Measurements from ENCODE around the gene EIF2AK3. TPM values are rescaled to one million over a fixed set of nuclear protein-coding genes. Genes with fewer than 3 reads are reported as not detected.

The EIF2AK3 gene
- total RNA-seq, 2 experiments from 2014 or later = 14.2 to 15.5 TPM

DNA sequence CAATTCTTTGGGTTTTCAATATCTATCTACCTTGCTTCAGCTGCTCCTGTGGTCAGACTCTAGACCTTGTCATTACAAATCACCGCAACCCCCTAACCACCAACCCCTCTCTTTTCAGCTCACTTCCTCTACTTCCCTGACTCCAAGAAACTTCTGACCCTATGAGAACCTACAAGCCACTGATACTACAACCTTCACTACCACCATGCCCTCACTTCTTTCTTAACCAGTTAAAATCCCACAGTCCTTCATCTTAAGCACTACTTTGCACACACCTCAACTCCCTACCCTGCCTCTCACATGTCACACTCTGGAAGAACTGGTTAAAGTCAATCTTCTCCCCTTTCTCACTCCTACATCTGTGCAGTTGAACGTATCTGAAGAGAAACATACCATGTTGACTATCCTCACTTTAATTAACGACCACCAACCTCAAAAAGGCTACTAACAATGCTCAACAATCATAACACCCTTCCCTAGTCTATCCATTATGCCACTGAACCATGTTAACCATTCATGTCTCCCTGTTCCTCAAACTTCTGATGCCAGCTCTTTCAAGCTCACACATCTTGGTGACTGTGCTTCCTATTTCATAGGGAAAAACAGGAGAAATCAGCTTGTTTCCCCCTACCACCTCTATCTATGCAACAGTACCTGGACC, 12.6 kb downstream of the EIF2AK3 start:
- intact Hi-C loops (cut with micrococcal nuclease) = no loop called here
- Mint-ChIP-seq H3K9me3 (no peaks in the 10 kb centered on the region), H3K27me3 (no peaks in the 10 kb centered on the region), H3K36me3 (peaks cover 2% of the 10 kb centered on the region), H3K4me1 (ENCODE audit: low read depth) (peaks cover 11% of the 10 kb centered on the region), H3K27ac (no peak overlapping the region), H3K4me3 (no peak overlapping the region)
- POLR2A ChIA-PET = interaction anchor here (1.2 to 1.5 kb wide), 2 partner anchors 12 to 14 kb away, joined by 3 to 4 read pairs; partner anchors contain the start of gene EIF2AK3
- CTCF ChIA-PET = interaction anchor here (0.6 to 1.2 kb wide), 3 partner anchors 15 to 77 kb away, joined by 3 to 5 read pairs (median 3); no protein-coding TSS in a partner anchor
- no peak for DNase-seq

GRCh38 chr2:88613921-88614320, 13.3 kb downstream of the EIF2AK3 start:
- Mint-ChIP-seq H3K27me3 (no peaks in the 10 kb centered on the region), H3K9me3 (no peaks in the 10 kb centered on the region), H3K27ac (no peak overlapping the region), H3K4me3 (no peak overlapping the region), H3K36me3 (peaks cover 2% of the 10 kb centered on the region), H3K4me1 (ENCODE audit: low read depth) (peaks cover 8% of the 10 kb centered on the region)
- DNase-seq = no peak
- CTCF ChIA-PET = interaction anchor here (0.6 to 1.2 kb wide), 3 partner anchors 14 to 78 kb away, joined by 3 to 5 read pairs (median 3); no protein-coding TSS in a partner anchor
- POLR2A ChIA-PET = interaction anchor here (1.5 kb wide), 1 partner anchor 13 kb away, joined by 4 read pairs; the partner anchor contains the start of gene EIF2AK3
- intact Hi-C loops (cut with micrococcal nuclease) = no loop called here

- H3K4me1 Mint-ChIP-seq (ENCODE audit: low read depth) = peaks cover 10% of the 10 kb centered on the region
- H3K9me3 Mint-ChIP-seq = no peaks in the 10 kb centered on the region
- no peaks in the 10 kb centered on the region for H3K27me3 Mint-ChIP-seq
- no peak for DNase-seq
- intact Hi-C loops (cut with micrococcal nuclease) = no loop called here
- CTCF ChIA-PET = interaction anchor here (1.1 to 1.5 kb wide), 4 partner anchors 16 to 63 kb away, joined by 3 to 4 read pairs (median 4); no protein-coding TSS in a partner anchor
- no peak overlapping the region for H3K27ac Mint-ChIP-seq
- POLR2A ChIA-PET = no interaction called here
- H3K36me3 Mint-ChIP-seq = peaks cover 4% of the 10 kb centered on the region
- H3K4me3 Mint-ChIP-seq = no peak overlapping the region
Observed at GRCh38 chr2:88608184-88608583, 19.1 kb downstream of the EIF2AK3 start.

DNA sequence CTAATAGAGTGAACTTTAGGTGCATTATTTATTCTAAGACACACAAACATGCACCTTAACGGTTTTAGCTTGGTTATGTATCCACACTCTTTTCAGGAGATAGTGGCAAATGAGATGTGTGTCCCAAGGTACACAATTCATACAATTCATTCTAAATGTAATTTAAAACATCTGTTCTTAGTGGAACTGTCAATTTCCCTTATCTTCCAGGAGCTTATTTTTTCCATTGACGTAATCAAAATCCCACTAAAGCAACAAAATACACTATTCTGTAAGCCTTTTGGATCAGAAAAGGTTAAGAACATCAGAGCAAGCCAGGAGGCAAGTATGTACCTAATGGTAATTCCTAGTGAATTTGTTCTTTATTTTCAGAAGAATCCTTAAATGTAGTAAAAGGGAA, 19.8 kb downstream of the EIF2AK3 start:
- POLR2A ChIA-PET = no interaction called here
- intact Hi-C loops (cut with micrococcal nuclease) = no loop called here

DNA sequence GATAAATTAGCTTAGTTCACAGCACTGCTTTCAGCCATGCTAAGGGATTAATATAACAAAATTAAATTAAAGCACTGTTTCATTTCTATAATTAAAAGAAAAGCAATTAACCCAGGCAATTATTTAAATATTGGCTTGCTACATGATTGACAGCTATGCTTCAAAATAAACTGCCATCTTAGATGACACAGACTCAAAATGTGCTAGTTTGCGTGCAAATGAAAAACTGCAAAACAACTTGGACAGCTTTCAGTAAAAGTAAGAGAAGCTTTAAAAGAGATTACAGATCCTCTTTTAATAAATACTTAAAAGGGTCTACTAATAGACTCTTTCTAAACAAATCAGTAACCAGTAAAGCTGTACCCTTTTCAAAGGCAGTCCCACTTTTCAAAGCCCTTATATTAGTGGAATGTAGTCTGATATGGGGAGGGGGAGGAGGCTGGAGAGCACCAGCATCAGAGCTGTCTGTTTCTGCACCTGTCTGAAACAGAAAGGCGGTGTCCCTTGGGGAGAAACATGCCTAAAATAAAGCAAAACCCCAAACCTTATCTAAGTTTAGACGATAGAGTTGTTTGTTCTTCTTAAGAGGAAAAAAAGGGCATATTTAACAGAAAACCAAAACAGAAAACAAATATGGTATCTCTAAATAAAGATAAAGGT, 20.8 kb downstream of the EIF2AK3 start:
- H3K27ac Mint-ChIP-seq = no peak overlapping the region
- DNase-seq = no peak
- H3K27me3 Mint-ChIP-seq = no peaks in the 10 kb centered on the region
- intact Hi-C loops (cut with micrococcal nuclease) = no loop called here
- POLR2A ChIA-PET = no interaction called here
- CTCF ChIA-PET = interaction anchor here (1.2 kb wide), 2 partner anchors 65 kb away, joined by 4 to 5 read pairs; no protein-coding TSS in a partner anchor
- H3K36me3 Mint-ChIP-seq = peaks cover 2% of the 10 kb centered on the region
- peaks cover 12% of the 10 kb centered on the region for H3K4me1 Mint-ChIP-seq (ENCODE audit: low read depth)
- no peaks in the 10 kb centered on the region for H3K9me3 Mint-ChIP-seq
- no peak overlapping the region for H3K4me3 Mint-ChIP-seq

More for the DNA sequence above, 19.8 kb downstream of the EIF2AK3 start:
- H3K27ac Mint-ChIP-seq = no peak overlapping the region
- no peaks in the 10 kb centered on the region for H3K9me3 Mint-ChIP-seq
- CTCF ChIA-PET = interaction anchor here (1.1 to 1.5 kb wide), 4 partner anchors 15 to 64 kb away, joined by 3 to 4 read pairs (median 4); no protein-coding TSS in a partner anchor
- H3K36me3 Mint-ChIP-seq = peaks cover 4% of the 10 kb centered on the region
- no peak overlapping the region for H3K4me3 Mint-ChIP-seq
- DNase-seq = no peak
- H3K4me1 Mint-ChIP-seq (ENCODE audit: low read depth) = peaks cover 11% of the 10 kb centered on the region
- H3K27me3 Mint-ChIP-seq = no peaks in the 10 kb centered on the region

- Mint-ChIP-seq H3K27me3 (no peaks in the 10 kb centered on the region), H3K27ac (no peak overlapping the region), H3K9me3 (no peaks in the 10 kb centered on the region), H3K4me3 (no peak overlapping the region), H3K4me1 (ENCODE audit: low read depth) (peaks cover 34% of the 10 kb centered on the region), H3K36me3 (peaks cover 2% of the 10 kb centered on the region)
- DNase-seq = no peak
- POLR2A ChIA-PET = no interaction called here
- intact Hi-C loops (cut with micrococcal nuclease) = no loop called here
- CTCF ChIA-PET = no interaction called here
Observed at GRCh38 chr2:88603146-88603545, 24.1 kb downstream of the EIF2AK3 start.

- no peak for DNase-seq
- Mint-ChIP-seq H3K27ac (no peak overlapping the region), H3K36me3 (peaks cover 2% of the 10 kb centered on the region), H3K4me3 (no peak overlapping the region), H3K4me1 (ENCODE audit: low read depth) (peaks cover 34% of the 10 kb centered on the region), H3K27me3 (no peaks in the 10 kb centered on the region), H3K9me3 (no peaks in the 10 kb centered on the region)
- ChIA-PET POLR2A (no interaction called here), CTCF (no interaction called here)
- intact Hi-C loops (cut with micrococcal nuclease) = no loop called here
Observed at GRCh38 chr2:88602022-88602421, 25.2 kb downstream of the EIF2AK3 start.

GRCh38 chr2:88601286-88601685, 26.0 kb downstream of the EIF2AK3 start:
- Mint-ChIP-seq H3K27ac (no peak overlapping the region), H3K4me3 (no peak overlapping the region), H3K36me3 (peaks cover 2% of the 10 kb centered on the region), H3K9me3 (no peaks in the 10 kb centered on the region), H3K4me1 (ENCODE audit: low read depth) (peaks cover 34% of the 10 kb centered on the region), H3K27me3 (no peaks in the 10 kb centered on the region)
- intact Hi-C loops (cut with micrococcal nuclease) = no loop called here
- POLR2A ChIA-PET = no interaction called here
- CTCF ChIA-PET = no interaction called here
- no peak for DNase-seq

GRCh38 chr2:88600038-88600465, 27.2 kb downstream of the EIF2AK3 start:
- CTCF ChIA-PET = interaction anchor here (0.9 to 1.2 kb wide), 6 partner anchors 9 to 92 kb away, joined by 3 to 8 read pairs (median 4); partner anchors contain the start of gene RPIA
- no peaks in the 10 kb centered on the region for H3K9me3 Mint-ChIP-seq
- POLR2A ChIA-PET = interaction anchor here (1.2 to 1.3 kb wide), 2 partner anchors 28 to 91 kb away, joined by 7 to 25 read pairs; partner anchors contain the start of genes EIF2AK3 and RPIA
- peaks cover 34% of the 10 kb centered on the region for H3K4me1 Mint-ChIP-seq (ENCODE audit: low read depth)
- peak overlapping the region; percentile 29 for H3K27ac Mint-ChIP-seq
- H3K36me3 Mint-ChIP-seq = peaks cover 2% of the 10 kb centered on the region
- no peak overlapping the region for H3K4me3 Mint-ChIP-seq
- intact Hi-C loops (cut with micrococcal nuclease) = loop anchor here (1.0 kb wide), 3 partner anchors 27 to 91 kb away; partner anchors contain the start of genes EIF2AK3 and RPIA
- peak; percentile 60 for DNase-seq
- H3K27me3 Mint-ChIP-seq = no peaks in the 10 kb centered on the region

- no peak overlapping the region for H3K4me3 Mint-ChIP-seq
Observed at GRCh38 chr2:88599527-88599926, 27.7 kb downstream of the EIF2AK3 start.

DNA sequence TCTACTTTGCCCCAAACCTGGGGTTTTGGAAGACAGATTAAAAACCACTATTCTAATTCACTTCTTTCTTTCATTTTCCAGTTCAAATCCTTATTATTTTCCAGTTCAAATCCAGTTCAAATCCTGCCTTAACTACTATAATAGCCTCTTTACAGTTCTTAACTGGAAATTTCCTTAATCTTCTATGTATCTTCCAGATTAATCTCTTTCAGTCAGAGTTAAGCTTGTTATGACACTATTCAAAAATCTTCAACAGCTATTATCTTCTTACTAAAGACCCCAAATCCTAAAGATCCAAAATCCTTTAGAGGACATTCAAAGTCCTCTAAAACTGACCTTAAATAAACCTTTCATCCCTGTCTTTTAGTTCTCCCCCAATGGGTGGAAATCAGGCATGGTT, 30.1 kb downstream of the EIF2AK3 start:
- no peaks in the 10 kb centered on the region for H3K27me3 Mint-ChIP-seq
- intact Hi-C loops (cut with micrococcal nuclease) = no loop called here
- no peak for DNase-seq
- ChIA-PET CTCF (interaction anchor here (1.0 to 2.7 kb wide), 2 partner anchors 72 to 75 kb away, joined by 3 to 17 read pairs; no protein-coding TSS in a partner anchor), POLR2A (interaction anchor here (1.9 kb wide), 1 partner anchor 29 kb away, joined by 4 read pairs; no protein-coding TSS in a partner anchor)
- H3K27ac Mint-ChIP-seq = no peak overlapping the region
- peaks cover 23% of the 10 kb centered on the region for H3K4me1 Mint-ChIP-seq (ENCODE audit: low read depth)
- H3K4me3 Mint-ChIP-seq = no peak overlapping the region
- no peaks in the 10 kb centered on the region for H3K9me3 Mint-ChIP-seq
- peaks cover 5% of the 10 kb centered on the region for H3K36me3 Mint-ChIP-seq

More at GRCh38 chr2:88599527-88599926, 27.7 kb downstream of the EIF2AK3 start:
- Mint-ChIP-seq H3K27ac (peak overlapping the region; percentile 21), H3K27me3 (no peaks in the 10 kb centered on the region), H3K4me1 (ENCODE audit: low read depth) (peaks cover 34% of the 10 kb centered on the region), H3K9me3 (no peaks in the 10 kb centered on the region), H3K36me3 (peaks cover 2% of the 10 kb centered on the region)
- CTCF ChIA-PET = interaction anchor here (0.9 to 1.2 kb wide), 6 partner anchors 9 to 92 kb away, joined by 3 to 8 read pairs (median 4); partner anchors contain the start of gene RPIA
- intact Hi-C loops (cut with micrococcal nuclease) = no loop called here
- POLR2A ChIA-PET = interaction anchor here (1.2 to 1.3 kb wide), 2 partner anchors 28 to 92 kb away, joined by 7 to 25 read pairs; partner anchors contain the start of genes EIF2AK3 and RPIA
- no peak for DNase-seq
